ENCODE results near the gene PAXX. TPM values are rescaled to one million over a fixed set of nuclear protein-coding genes. Genes with fewer than 3 reads are reported as not detected.

The PAXX gene
- total RNA-seq, 1 donor from 2014 or later = 45.1 TPM

DNA sequence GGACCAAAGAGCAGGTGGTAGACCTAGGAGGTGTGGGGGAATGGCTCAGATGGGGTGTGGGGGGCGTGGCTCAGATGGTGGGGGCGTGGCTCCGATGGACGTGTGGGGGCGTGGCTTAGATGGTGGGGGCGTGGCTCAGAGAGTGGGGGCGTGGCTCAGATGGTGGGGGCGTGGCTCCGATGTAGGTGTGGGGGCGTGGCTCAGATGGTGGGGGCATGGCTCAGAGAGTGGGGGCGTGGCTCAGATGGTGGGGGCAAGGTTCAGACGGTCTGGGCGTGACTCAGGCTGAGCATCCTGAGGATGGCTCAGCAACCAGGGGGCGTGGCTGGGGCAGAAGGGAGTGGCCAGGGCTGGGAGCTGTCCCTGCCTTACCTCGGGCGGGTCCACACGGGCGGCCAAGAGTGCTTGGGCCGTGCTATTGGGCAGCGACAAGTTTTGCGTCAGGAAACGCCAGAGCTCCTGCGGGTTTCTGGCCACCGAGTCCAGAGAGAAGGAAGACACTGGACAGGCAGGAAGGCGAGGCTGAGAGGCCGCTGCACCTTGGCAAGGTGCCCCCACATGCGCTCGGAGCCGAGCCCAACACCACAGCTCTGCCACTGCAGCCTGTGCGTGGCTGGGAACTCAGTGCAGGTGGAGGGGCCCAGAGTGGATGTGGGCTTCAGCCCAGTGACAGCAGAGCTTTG is 29.9 kb downstream of the PAXX start:
- peak; percentile 73 for DNase-seq
- ATAC-seq = peak; percentile 45 to 57

DNA sequence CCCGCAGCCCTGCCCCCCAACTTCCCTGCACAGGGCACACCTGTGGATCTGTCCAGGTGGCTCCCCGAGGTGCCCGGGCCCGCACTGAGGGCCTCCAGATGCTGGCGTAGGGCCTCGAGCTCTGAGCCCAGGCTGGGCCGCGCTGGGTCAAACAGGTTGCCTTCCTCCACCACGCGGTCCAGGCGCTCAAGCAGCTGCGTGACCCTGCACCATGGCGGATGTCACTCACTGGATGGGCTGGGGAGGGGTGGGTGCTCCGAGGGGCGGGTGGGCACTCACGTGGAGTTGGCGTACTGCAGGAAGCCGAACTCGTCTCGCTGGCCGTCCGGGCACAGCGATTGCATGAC is 30.4 kb downstream of the PAXX start:
- no peaks in the 10 kb centered on the region for H3K27me3 ChIP-seq (ENCODE audit: low read depth)
- no peak overlapping the region for H3K4me3 ChIP-seq
- ATAC-seq (no peak), DNase-seq (no peak)
- H3K36me3 ChIP-seq = peaks cover 7% of the 10 kb centered on the region
- peaks cover 19% of the 10 kb centered on the region for H3K4me1 ChIP-seq
- TF ChIP-seq CTCF (IDR thresholded peaks at IDR 0.05) = no peak
- no peaks in the 10 kb centered on the region for H3K9me3 ChIP-seq
- intact Hi-C loops (cut with DNase I) = no loop called here
- H3K27ac ChIP-seq = no peak overlapping the region

More for the DNA sequence above, 29.9 kb downstream of the PAXX start:
- Histone ChIP-seq H3K4me1 (peaks cover 14% of the 10 kb centered on the region), H3K27ac (no peak overlapping the region), H3K27me3 (ENCODE audit: low read depth) (no peaks in the 10 kb centered on the region), H3K36me3 (peaks cover 12% of the 10 kb centered on the region), H3K4me3 (no peak overlapping the region), H3K9me3 (no peaks in the 10 kb centered on the region)
- intact Hi-C loops (cut with DNase I) = no loop called here
- TF ChIP-seq CTCF (IDR thresholded peaks at IDR 0.05) = no peak

DNA sequence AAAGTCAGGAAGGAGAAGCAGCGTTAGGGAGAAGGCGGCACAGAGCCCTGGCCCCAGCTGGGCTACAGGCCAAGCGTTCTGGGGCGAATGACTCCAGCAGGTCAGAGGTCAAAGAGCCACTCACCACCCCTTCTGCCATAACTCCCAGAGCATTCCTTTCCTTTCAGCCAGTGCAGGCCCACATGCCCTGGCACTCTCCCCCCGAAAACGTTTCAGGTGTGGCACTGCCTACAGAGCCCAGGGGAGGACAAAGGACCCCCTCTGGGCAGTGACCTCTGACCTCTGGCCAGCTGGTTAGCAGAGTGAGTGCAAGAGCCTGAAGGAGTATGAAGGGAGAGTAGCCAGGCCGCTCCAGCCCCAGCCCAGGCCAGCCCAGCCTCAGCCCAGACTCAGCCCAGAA is 30.9 kb downstream of the PAXX start:
- no peak overlapping the region for H3K27ac ChIP-seq
- H3K27me3 ChIP-seq (ENCODE audit: low read depth) = no peaks in the 10 kb centered on the region
- H3K9me3 ChIP-seq = no peaks in the 10 kb centered on the region
- intact Hi-C loops (cut with DNase I) = no loop called here
- ATAC-seq (no peak), DNase-seq (no peak)
- H3K4me3 ChIP-seq = no peak overlapping the region
- TF ChIP-seq CTCF (IDR thresholded peaks at IDR 0.05) = no peak
- peaks cover 19% of the 10 kb centered on the region for H3K4me1 ChIP-seq
- peaks cover 3% of the 10 kb centered on the region for H3K36me3 ChIP-seq

DNA sequence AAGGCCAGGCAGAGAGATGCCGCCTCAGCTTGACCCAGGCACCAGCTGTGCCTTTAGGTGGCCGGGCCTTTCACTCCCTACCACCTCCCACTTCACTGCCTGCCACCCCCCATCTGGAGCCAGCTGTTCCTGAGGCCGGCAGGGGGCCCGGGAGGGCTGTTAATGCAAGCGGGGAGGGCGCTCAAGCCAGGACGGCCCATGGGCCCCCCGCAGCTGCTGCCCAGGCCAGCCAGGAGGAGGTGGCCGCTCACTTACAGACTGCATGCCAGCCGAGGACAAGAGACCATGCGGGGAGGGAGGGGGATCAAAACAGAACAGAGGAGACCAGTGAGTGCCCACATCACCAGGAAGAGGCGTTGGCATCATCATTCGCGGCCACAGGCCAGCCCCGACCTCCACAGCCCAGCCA is 31.4 kb downstream of the PAXX start:
- DNase-seq = no peak
- intact Hi-C loops (cut with DNase I) = no loop called here
- no peak overlapping the region for H3K27ac ChIP-seq
- no peak for TF ChIP-seq CTCF (IDR thresholded peaks at IDR 0.05)
- peaks cover 22% of the 10 kb centered on the region for H3K4me1 ChIP-seq
- no peak for ATAC-seq
- no peak overlapping the region for H3K4me3 ChIP-seq
- no peaks in the 10 kb centered on the region for H3K9me3 ChIP-seq
- H3K27me3 ChIP-seq (ENCODE audit: low read depth) = no peaks in the 10 kb centered on the region
- H3K36me3 ChIP-seq = peaks cover 3% of the 10 kb centered on the region

DNA sequence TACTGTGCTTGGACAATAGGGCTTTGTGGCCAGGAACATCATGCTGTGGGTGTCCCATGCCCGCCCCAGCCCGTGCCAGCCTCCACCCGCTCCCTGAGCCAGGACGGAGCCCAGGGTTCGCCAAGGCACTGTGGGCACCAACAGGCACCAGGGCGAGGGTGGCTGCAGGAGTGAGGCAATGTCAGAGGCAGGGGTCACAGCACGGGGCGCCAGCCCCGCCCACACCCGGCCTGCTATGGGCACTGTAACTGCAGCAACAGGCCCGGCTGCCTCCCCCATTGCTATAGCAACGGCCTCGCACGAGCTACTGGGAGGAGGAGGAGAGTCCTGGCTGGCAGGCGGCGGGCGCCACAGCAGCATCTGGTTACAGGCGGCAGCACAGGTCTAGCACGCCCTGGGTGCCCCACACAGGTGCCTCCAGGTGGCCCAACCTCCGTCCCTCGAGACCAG is 33.3 kb downstream of the PAXX start:
- no peaks in the 10 kb centered on the region for H3K27me3 ChIP-seq (ENCODE audit: low read depth)
- peaks cover 3% of the 10 kb centered on the region for H3K36me3 ChIP-seq
- ATAC-seq (no peak), DNase-seq (no peak)
- intact Hi-C loops (cut with DNase I) = no loop called here
- no peaks in the 10 kb centered on the region for H3K9me3 ChIP-seq
- no peak overlapping the region for H3K4me3 ChIP-seq
- H3K4me1 ChIP-seq = peaks cover 42% of the 10 kb centered on the region
- no peak for TF ChIP-seq CTCF (IDR thresholded peaks at IDR 0.05)
- H3K27ac ChIP-seq = no peak overlapping the region

Data from lower lobe of right lung (tissue), 2 donors.